Measurements from ENCODE around the gene LARGE1.

- TF ChIP-seq POLR2A (IDR thresholded peaks at IDR 0.05; ENCODE audit: low read depth, low read length) (no peak), CTCF (conservative IDR thresholded peaks at IDR 0.05; ENCODE audit: low read depth, low read length) (no peak), FOS (IDR thresholded peaks at IDR 0.05; ENCODE audit: low read depth, low read length) (no peak), BHLHE40 (IDR thresholded peaks at IDR 0.05; ENCODE audit: low read depth, low read length) (no peak), RAD21 (IDR thresholded peaks at IDR 0.05; ENCODE audit: low read length) (no peak), NFE2L2 (IDR thresholded peaks at IDR 0.05; ENCODE audit: low read depth, low read length) (no peak), SMC3 (IDR thresholded peaks at IDR 0.05; ENCODE audit: low read depth, low read length) (no peak), RCOR1 (IDR thresholded peaks at IDR 0.05; ENCODE audit: insufficient replicate concordance, low read length) (no peak), USF2 (IDR thresholded peaks at IDR 0.05; ENCODE audit: low read depth, low read length) (no peak)
- TF ChIP-seq, protein P1, sequence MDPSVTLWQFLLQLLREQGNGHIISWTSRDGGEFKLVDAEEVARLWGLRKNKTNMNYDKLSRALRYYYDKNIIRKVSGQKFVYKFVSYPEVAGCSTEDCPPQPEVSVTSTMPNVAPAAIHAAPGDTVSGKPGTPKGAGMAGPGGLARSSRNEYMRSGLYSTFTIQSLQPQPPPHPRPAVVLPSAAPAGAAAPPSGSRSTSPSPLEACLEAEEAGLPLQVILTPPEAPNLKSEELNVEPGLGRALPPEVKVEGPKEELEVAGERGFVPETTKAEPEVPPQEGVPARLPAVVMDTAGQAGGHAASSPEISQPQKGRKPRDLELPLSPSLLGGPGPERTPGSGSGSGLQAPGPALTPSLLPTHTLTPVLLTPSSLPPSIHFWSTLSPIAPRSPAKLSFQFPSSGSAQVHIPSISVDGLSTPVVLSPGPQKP (IDR thresholded peaks at IDR 0.05; ENCODE audit: borderline replicate concordance, low read depth, low read length), result no peak
Observed at GRCh38 chr22:33923033-33923432, 2.8 kb upstream of the LARGE1 start.

All from IMR-90 (cell line).